HepG2 (cell line): ENCODE measurements around the gene CNKSR3. TPM values are rescaled to one million over a fixed set of nuclear protein-coding genes. Genes with fewer than 3 reads are reported as not detected.

Source experiments
- ATF2 ChIP-seq: sonication (generic); formaldehyde crosslinking; IDR thresholded peaks from 2 replicates; pipeline ENCODE4 v1.4.0; 2020; ENCODE audit warnings: missing genetic modification reagents
- DBP ChIP-seq: sonication (generic); formaldehyde crosslinking; IDR thresholded peaks from 2 replicates; pipeline ENCODE4 v1.4.0; 2020; ENCODE audit warnings: missing genetic modification reagents; ENCODE audit errors: not compliant biosample characterization
- FOXC1 ChIP-seq: sonication (generic); formaldehyde crosslinking; IDR thresholded peaks from 2 replicates; pipeline ENCODE4 v1.8.0; 2022; ENCODE audit warnings: mild to moderate bottlenecking, missing genetic modification reagents, borderline replicate concordance
- HBP1 ChIP-seq: IDR thresholded peaks from 2 replicates; pipeline ENCODE4 v1.6.1; 2016; ENCODE audit warnings: low read depth, control low read depth
- HMG20A ChIP-seq: IDR thresholded peaks from 2 replicates; pipeline ENCODE4 v1.6.1; 2016; ENCODE audit warnings: borderline replicate concordance
- HNF1A ChIP-seq, 2 experiments: sonication (generic) in 1 of 2; formaldehyde crosslinking in 1 of 2; IDR thresholded peaks; 2 replicates each; pipeline versions ENCODE4 v1.4.0 to v1.6.1; 2016 to 2020; ENCODE audit warnings: borderline replicate concordance in 1 of 2, low read depth in 1 of 2, mild to moderate bottlenecking in 1 of 2, missing genetic modification reagents in 1 of 2
- HNF1B ChIP-seq: sonication (generic); formaldehyde crosslinking; IDR thresholded peaks from 2 replicates; pipeline ENCODE4 v1.5.1; 2020; ENCODE audit warnings: mild to moderate bottlenecking, moderate library complexity, missing genetic modification reagents
- HOXD1 ChIP-seq: sonication (generic); formaldehyde crosslinking; IDR thresholded peaks from 2 replicates; pipeline ENCODE4 v1.5.0; 2020; ENCODE audit warnings: missing genetic modification reagents
- JUN ChIP-seq: sonication (generic); formaldehyde crosslinking; IDR thresholded peaks from 2 replicates; pipeline ENCODE4 v1.4.0; 2020; ENCODE audit warnings: mild to moderate bottlenecking, missing genetic modification reagents
- MAZ ChIP-seq, 2 experiments: sonication (generic) in 1 of 2; formaldehyde crosslinking in 1 of 2; IDR thresholded peaks; 2 replicates each; pipeline versions ENCODE4 v1.5.0 to v1.6.1; 2012 to 2020; ENCODE audit warnings: low read depth in 2 of 2, mild to moderate bottlenecking in 2 of 2, borderline replicate concordance in 1 of 2, improper control_type of control experiment in 1 of 2, low read length in 1 of 2, missing genetic modification reagents in 1 of 2, moderate library complexity in 1 of 2
- NKX3-1 ChIP-seq: sonication (generic); formaldehyde crosslinking; IDR thresholded peaks from 2 replicates; pipeline ENCODE4 v1.5.0; 2020; ENCODE audit warnings: missing genetic modification reagents
- RELA ChIP-seq: sonication (generic); formaldehyde crosslinking; IDR thresholded peaks from 2 replicates; pipeline ENCODE4 v1.4.0; 2020; ENCODE audit warnings: missing genetic modification reagents
- RORA ChIP-seq: sonication (generic); formaldehyde crosslinking; IDR thresholded peaks from 2 replicates; pipeline ENCODE4 v1.5.0; 2020; ENCODE audit warnings: mild to moderate bottlenecking, missing genetic modification reagents, moderate library complexity
- SP1 ChIP-seq, 2 experiments: fragments of 450-650 bp in 1 of 2; sonication (generic) in 1 of 2; formaldehyde crosslinking in 1 of 2; IDR thresholded peaks; 2 replicates each; pipeline versions ENCODE4 v1.4.0 to v1.6.1; 2016 to 2020; ENCODE audit warnings: missing genetic modification reagents in 1 of 2
- ZBTB7A ChIP-seq: sonication (generic); formaldehyde crosslinking; IDR thresholded peaks from 2 replicates; pipeline ENCODE4 v1.8.0; 2022; ENCODE audit warnings: mild to moderate bottlenecking, missing genetic modification reagents
- ZFP36 ChIP-seq: fragments of 150-350 bp; IDR thresholded peaks from 2 replicates; pipeline ENCODE4 v1.6.1; 2018; ENCODE audit warnings: borderline replicate concordance, low read length, low read depth; ENCODE audit not compliant: partially characterized antibody
- ZMYM4 ChIP-seq: sonication (generic); formaldehyde crosslinking; IDR thresholded peaks from 2 replicates; pipeline ENCODE4 v1.8.1; 2023; ENCODE audit warnings: mild to moderate bottlenecking, missing genetic modification reagents
- ZNF850 ChIP-seq: sonication (generic); formaldehyde crosslinking; conservative IDR thresholded peaks from 2 replicates; pipeline ENCODE4 v1.9.0; 2021; ENCODE audit warnings: mild to moderate bottlenecking, missing genetic modification reagents
- polyA plus RNA-seq, 8 experiments: library from polyadenylated mRNA; depleted of rRNA in 3 of 8; stranded (reverse) in 7 of 8; unstranded in 1 of 8; fragments of >200 nt; fragmentation: Illumina TruSeq in 4 of 8; extraction: Trizol in 4 of 8; gene quantifications; 2 replicates each; pipeline versions ENCODE4 v1.2.1 to v1.2.3, GENCODE V29; 2011 to 2016; ENCODE audit warnings: low read depth in 4 of 8, missing spikeins in 1 of 8, mixed read lengths in 1 of 8; ENCODE audit not compliant: insufficient read depth in 1 of 8
- total RNA-seq, 5 experiments: library from RNA; depleted of rRNA; stranded (reverse); fragments of >200 nt; fragmentation: Illumina TruSeq; extraction: Trizol; gene quantifications; 2 replicates each; pipeline ENCODE4 v1.2.3, GENCODE V29; 2016; ENCODE audit warnings: low read depth in 1 of 5

Gene CNKSR3
- total and polyA plus RNA-seq, 2 of the 13 experiments (the other 11 are each of a cell fraction or from before 2014, with no cell fraction given), result 9.2 to 38.6 TPM

- TF ChIP-seq HNF1A (IDR thresholded peaks at IDR 0.05; ENCODE audit: low read depth) (no peak), HNF1A (CRISPR knock-in tag; IDR thresholded peaks at IDR 0.05; ENCODE audit: borderline replicate concordance) (peak; percentile 35; the same call in 1 of the 2 replicates), ZMYM4 (CRISPR knock-in tag) (no peak), HBP1 (no peak), HOXD1 (CRISPR knock-in tag) (no peak), ATF2 (no peak), RORA (CRISPR knock-in tag) (no peak), NKX3-1 (CRISPR knock-in tag) (no peak), ZBTB7A (CRISPR knock-in tag) (no peak), HMG20A (CRISPR knock-in tag) (no peak), FOXC1 (no peak), MAZ (IDR thresholded peaks at IDR 0.05; ENCODE audit: borderline replicate concordance, low read depth, low read length) (no peak), MAZ (CRISPR knock-in tag; IDR thresholded peaks at IDR 0.05; ENCODE audit: low read depth) (no peak; the same call in 1 of the 2 replicates), HNF1B (CRISPR knock-in tag) (0 out of 2 replicates have a peak, but pooled peaks have one; percentile 59), RELA (no peak), DBP (CRISPR knock-in tag) (no peak), SP1 (IDR thresholded peaks at IDR 0.05) (no peak), SP1 (CRISPR knock-in tag; IDR thresholded peaks at IDR 0.05) (no peak), ZNF850 (no peak), JUN (CRISPR knock-in tag) (no peak), ZFP36 (no peak)
Observed at GRCh38 chr6:154508573-154509375, 1.7 kb downstream of the CNKSR3 start (continued).
